ENCODE measurements around the gene FSCN2.

The FSCN2 gene

DNA sequence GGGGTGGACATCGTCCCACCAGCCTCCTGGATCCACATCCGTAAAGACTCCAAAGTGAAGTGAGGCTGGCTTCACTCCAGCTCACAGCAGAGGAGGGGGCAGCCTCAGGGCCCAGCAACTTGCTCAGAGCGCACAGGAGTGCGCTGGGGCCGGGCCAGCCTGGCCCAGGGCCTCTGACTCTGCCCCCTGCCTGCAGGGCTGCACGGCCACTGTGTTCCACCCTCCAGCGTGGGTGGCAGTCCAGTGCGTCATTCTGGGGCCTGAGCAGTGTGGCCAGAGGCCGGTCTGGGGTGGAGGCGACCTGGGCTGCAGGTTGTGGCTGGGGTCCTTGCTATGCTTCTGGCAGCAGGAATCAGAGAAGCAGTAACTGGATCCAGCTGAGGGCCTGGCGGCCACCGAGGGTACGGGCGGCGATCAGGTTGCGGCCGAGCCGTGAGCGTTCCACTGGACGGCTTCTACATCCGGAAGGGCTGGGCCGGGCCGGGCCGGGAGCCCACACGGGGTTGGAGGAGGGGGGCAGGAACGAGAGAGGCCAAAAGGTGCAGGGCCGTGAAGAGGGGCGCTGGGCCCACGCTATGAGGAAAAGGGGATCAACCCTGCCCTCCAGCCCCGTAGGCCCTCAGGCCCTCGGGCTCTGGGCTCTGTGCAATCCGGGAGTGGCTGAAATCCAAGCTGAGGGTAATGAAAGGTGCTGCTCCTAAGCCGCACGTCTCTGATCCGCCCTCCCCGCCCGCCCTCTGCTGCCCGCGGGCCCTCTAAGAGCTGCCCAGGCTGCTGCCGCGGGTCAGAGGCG lies at the start of gene FSCN2:
Gene FSCN2, plus strand, starts transcription at position 787 of the 793 bp plus-strand sequence. CDS start 155 bp downstream, outside the sequence.
- Histone ChIP-seq H2AFZ (ENCODE audit: low read length) (no peak within 1 kb of the TSS), H3K36me3 (ENCODE audit: insufficient read depth, low read length) (no peaks in the 10 kb centered on the region), H3K4me1 (ENCODE audit: insufficient read depth, low read length, poor library complexity, severe bottlenecking) (no peaks in the 10 kb centered on the region), H3F3A (ENCODE audit: low read depth) (no peaks in the 10 kb centered on the region), H3K9me2 (replicated peaks; ENCODE audit: low read depth, low read length) (no peaks in the 10 kb centered on the region), H3K27me3 (ENCODE audit: insufficient read depth, low read length, poor library complexity, severe bottlenecking) (no peaks in the 10 kb centered on the region), H4K20me1 (ENCODE audit: insufficient read depth, low read length, poor library complexity, severe bottlenecking) (no peaks in the 10 kb centered on the region), H3K4me2 (ENCODE audit: low read depth, low read length, poor library complexity, severe bottlenecking) (no peak within 1 kb of the TSS), H3K9me3 (ENCODE audit: insufficient read depth, low read depth, low read length) (no peaks in the 10 kb centered on the region), H3K4me3 (ENCODE audit: low read length, poor library complexity, severe bottlenecking) (no peak within 1 kb of the TSS), H3K79me2 (ENCODE audit: insufficient read depth, low read length) (no peaks in the 10 kb centered on the region), H3K9ac (ENCODE audit: low read depth, low read length, poor library complexity, severe bottlenecking) (no peak within 1 kb of the TSS)
- TF ChIP-seq CTCF (conservative IDR thresholded peaks at IDR 0.05; ENCODE audit: low read length): no peak
- no peak for TF ChIP-seq EZH2phosphoT487 (IDR thresholded peaks at IDR 0.05; ENCODE audit: borderline replicate concordance)

- H3K27me3 ChIP-seq (ENCODE audit: insufficient read depth, low read length, poor library complexity, severe bottlenecking): no peaks in the 10 kb centered on the region
- H3K9me2 ChIP-seq (replicated peaks; ENCODE audit: low read depth, low read length): no peaks in the 10 kb centered on the region
- no peak overlapping the region for H3K4me3 ChIP-seq (ENCODE audit: low read length, poor library complexity, severe bottlenecking)
- no peak overlapping the region for H3K4me2 ChIP-seq (ENCODE audit: low read depth, low read length, poor library complexity, severe bottlenecking)
- H3K79me2 ChIP-seq (ENCODE audit: insufficient read depth, low read length): peaks cover 25% of the 10 kb centered on the region; the same call in 1 of the 2 replicates
- TF ChIP-seq EZH2phosphoT487 (IDR thresholded peaks at IDR 0.05; ENCODE audit: borderline replicate concordance) (no peak), CTCF (conservative IDR thresholded peaks at IDR 0.05; ENCODE audit: low read length) (no peak)
- no peaks in the 10 kb centered on the region for H3K9me3 ChIP-seq (ENCODE audit: insufficient read depth, low read depth, low read length)
- no peak overlapping the region for H3K9ac ChIP-seq (ENCODE audit: low read depth, low read length, poor library complexity, severe bottlenecking)
- H2AFZ ChIP-seq (ENCODE audit: low read length): no peak overlapping the region
- no peaks in the 10 kb centered on the region for H4K20me1 ChIP-seq (ENCODE audit: insufficient read depth, low read length, poor library complexity, severe bottlenecking)
- H3K4me1 ChIP-seq (ENCODE audit: insufficient read depth, low read length, poor library complexity, severe bottlenecking): peaks cover 30% of the 10 kb centered on the region
- no peaks in the 10 kb centered on the region for H3F3A ChIP-seq (ENCODE audit: low read depth)
- H3K36me3 ChIP-seq (ENCODE audit: insufficient read depth, low read length): no peaks in the 10 kb centered on the region
Measured at GRCh38 chr17:81479175-81480071, 48.8 kb upstream of the FSCN2 start.

- H3K9me3 ChIP-seq (ENCODE audit: insufficient read depth, low read depth, low read length): no peaks in the 10 kb centered on the region
- peak overlapping the region; percentile 44; the same call in 1 of the 2 replicates for H2AFZ ChIP-seq (ENCODE audit: low read length)
- H3K4me1 ChIP-seq (ENCODE audit: insufficient read depth, low read length, poor library complexity, severe bottlenecking): peaks cover 38% of the 10 kb centered on the region
- H3F3A ChIP-seq (ENCODE audit: low read depth): peaks cover 3% of the 10 kb centered on the region; the same call in 1 of the 2 replicates
- H3K4me3 ChIP-seq (ENCODE audit: low read length, poor library complexity, severe bottlenecking): peak overlapping the region; percentile 84
- no peaks in the 10 kb centered on the region for H3K36me3 ChIP-seq (ENCODE audit: insufficient read depth, low read length)
- peaks cover 35% of the 10 kb centered on the region; the same call in 1 of the 2 replicates for H3K79me2 ChIP-seq (ENCODE audit: insufficient read depth, low read length)
- peak; percentile 43; the same call in 1 of the 2 replicates for TF ChIP-seq CTCF (conservative IDR thresholded peaks at IDR 0.05; ENCODE audit: low read length)
- TF ChIP-seq EZH2phosphoT487 (IDR thresholded peaks at IDR 0.05; ENCODE audit: borderline replicate concordance): no peak
- H3K9ac ChIP-seq (ENCODE audit: low read depth, low read length, poor library complexity, severe bottlenecking): peak overlapping the region; percentile 72
- no peaks in the 10 kb centered on the region for H3K27me3 ChIP-seq (ENCODE audit: insufficient read depth, low read length, poor library complexity, severe bottlenecking)
- no peaks in the 10 kb centered on the region for H3K9me2 ChIP-seq (replicated peaks; ENCODE audit: low read depth, low read length)
- no peaks in the 10 kb centered on the region for H4K20me1 ChIP-seq (ENCODE audit: insufficient read depth, low read length, poor library complexity, severe bottlenecking)
- peak overlapping the region; percentile 98 for H3K4me2 ChIP-seq (ENCODE audit: low read depth, low read length, poor library complexity, severe bottlenecking)
Measured at GRCh38 chr17:81480140-81481072, 47.8 kb upstream of the FSCN2 start.

Measured in Loucy (cell line).